ENCODE results near the gene TUBGCP2. TPM values are rescaled to one million over a fixed set of nuclear protein-coding genes. Genes with fewer than 3 reads are reported as not detected.

The TUBGCP2 gene
- polyA plus RNA-seq, 3 donors = 25.9 to 78.6 (median 39.3) TPM

- peaks cover 0 to 2% (median 0%) of the 10 kb centered on the region in 7 donors for H3K9me3 Mint-ChIP-seq
- TF ChIP-seq CTCF (IDR thresholded peaks at IDR 0.05) = no peak
- Histone ChIP-seq H3K36me3 (replicated peaks in 1 of 2; ENCODE audit: control insufficient read depth in 1 of 2, insufficient read depth in 2 of 2, low read length in 2 of 2) (peaks cover 75 to 85% of the 10 kb centered on the region in 2 donors), H3K4me2 (replicated peaks; ENCODE audit: extremely low read depth, low read length, poor library complexity, severe bottlenecking) (no peak overlapping the region), H3K9me3 (replicated peaks in 1 of 2; ENCODE audit: control insufficient read depth in 1 of 2, insufficient read depth in 1 of 2, low read length in 2 of 2) (no peaks in the 10 kb centered on the region), H3K9ac (ENCODE audit: insufficient read depth, low read length, poor library complexity, severe bottlenecking) (no peak overlapping the region), H2AFZ (ENCODE audit: insufficient read depth, low read depth, low read length, poor library complexity, severe bottlenecking) (no peak overlapping the region), H3K27me3 (ENCODE audit: control insufficient read depth in 2 of 2, insufficient read depth in 2 of 2, low read length in 2 of 2) (no peaks in the 10 kb centered on the region), H3K4me1 (ENCODE audit: control insufficient read depth in 1 of 2, insufficient read depth in 2 of 2, low read length in 2 of 2) (peaks cover 23 to 30% of the 10 kb centered on the region in 2 donors), H3K79me2 (ENCODE audit: insufficient read depth, low read length) (peaks cover 3% of the 10 kb centered on the region), H3K4me3 (replicated peaks in 1 of 3; ENCODE audit: low read depth in 2 of 3, low read length in 3 of 3) (no peak overlapping the region), H3K27ac (ENCODE audit: low read depth in 1 of 2, low read length in 2 of 2) (no peak overlapping the region), H4K20me1 (ENCODE audit: insufficient read depth, low read length) (peaks cover 16% of the 10 kb centered on the region)
- peaks cover 85 to 90% of the 10 kb centered on the region in 2 donors for H3K36me3 Mint-ChIP-seq
- 97% methylated on average over 10 of the region's 10 CpGs for WGBS (ENCODE audit: insufficient coverage)
- H3K27ac Mint-ChIP-seq = peak overlapping the region in 2 of 7 donors; percentile 43 to 46
- no peaks in the 10 kb centered on the region for H3K27me3 Mint-ChIP-seq (ENCODE audit: low read depth in 3 of 3)
- no peak overlapping the region for H3K4me3 Mint-ChIP-seq
- no peak for DNase-seq
- peaks cover 24% of the 10 kb centered on the region for H3K4me1 Mint-ChIP-seq
- intact Hi-C loops (cut with micrococcal nuclease) = no loop called here
Observed at GRCh38 chr10:133297504-133297903, 11.2 kb downstream of the TUBGCP2 start.

- WGBS (ENCODE audit: insufficient coverage) = 95% methylated on average over 34 of the region's 42 CpGs
- Histone ChIP-seq H3K9me3 (replicated peaks in 1 of 2; ENCODE audit: control insufficient read depth in 1 of 2, insufficient read depth in 1 of 2, low read length in 2 of 2) (no peaks in the 10 kb centered on the region), H3K27ac (ENCODE audit: low read depth in 1 of 2, low read length in 2 of 2) (peak overlapping the region in 1 of 2 donors; percentile 51), H3K4me3 (replicated peaks in 1 of 3; ENCODE audit: low read depth in 2 of 3, low read length in 3 of 3) (no peak overlapping the region), H3K4me2 (replicated peaks; ENCODE audit: extremely low read depth, low read length, poor library complexity, severe bottlenecking) (no peak overlapping the region), H3K27me3 (ENCODE audit: control insufficient read depth in 2 of 2, insufficient read depth in 2 of 2, low read length in 2 of 2) (no peaks in the 10 kb centered on the region), H3K79me2 (ENCODE audit: insufficient read depth, low read length) (no peaks in the 10 kb centered on the region), H2AFZ (ENCODE audit: insufficient read depth, low read depth, low read length, poor library complexity, severe bottlenecking) (no peak overlapping the region), H4K20me1 (ENCODE audit: insufficient read depth, low read length) (peaks cover 3% of the 10 kb centered on the region), H3K4me1 (ENCODE audit: control insufficient read depth in 1 of 2, insufficient read depth in 2 of 2, low read length in 2 of 2) (peaks cover 25 to 33% of the 10 kb centered on the region in 2 donors), H3K9ac (ENCODE audit: insufficient read depth, low read length, poor library complexity, severe bottlenecking) (no peak overlapping the region), H3K36me3 (replicated peaks in 1 of 2; ENCODE audit: control insufficient read depth in 1 of 2, insufficient read depth in 2 of 2, low read length in 2 of 2) (peaks cover 74 to 79% of the 10 kb centered on the region in 2 donors)
- Mint-ChIP-seq H3K36me3 (peaks cover 76 to 81% of the 10 kb centered on the region in 2 donors), H3K27ac (peak overlapping the region in 6 of 7 donors; percentile 15 to 96 (median 80)), H3K27me3 (ENCODE audit: low read depth in 3 of 3) (no peaks in the 10 kb centered on the region), H3K4me3 (no peak overlapping the region), H3K9me3 (no peaks in the 10 kb centered on the region), H3K4me1 (peaks cover 25% of the 10 kb centered on the region)
- no peak for DNase-seq
- intact Hi-C loops (cut with micrococcal nuclease) = no loop called here
- no peak for TF ChIP-seq CTCF (IDR thresholded peaks at IDR 0.05)
Observed at GRCh38 chr10:133295426-133296320, 13.0 kb downstream of the TUBGCP2 start.

Data from CD14-positive monocyte (primary cell).